HG02885 (cell line): Measurements from ENCODE around the gene DAB2IP.
"Not testable (repeated sequence)": the region's sequence is repeated elsewhere in the genome, so short reads cannot be mapped to it uniquely, and the experiment has no call there.

Experiments
- ATAC-seq: cut with Tn5 transposase; IDR thresholded peaks from one replicate; pipeline ENCODE4 v1.9.1; 2021; ENCODE audit warnings: mild to moderate bottlenecking; ENCODE audit not compliant: unreplicated experiment, poor library complexity

Gene DAB2IP

GRCh38 chr9:121641224-121641611 lies 10.2 kb upstream of the DAB2IP start:
- no peak for ATAC-seq

- no peak for ATAC-seq
Observed at GRCh38 chr9:121642758-121643157, 8.7 kb upstream of the DAB2IP start.

- no peak for ATAC-seq
Observed at GRCh38 chr9:121643473-121643872, 8.0 kb upstream of the DAB2IP start.

- ATAC-seq = not testable (repeated sequence)
Observed at GRCh38 chr9:121644040-121644439, 7.4 kb upstream of the DAB2IP start.

- no peak for ATAC-seq
Observed at GRCh38 chr9:121645003-121645402, 6.4 kb upstream of the DAB2IP start.

GRCh38 chr9:121645853-121646807 lies 5.3 kb upstream of the DAB2IP start:
- ATAC-seq = no peak

- ATAC-seq = no peak
Observed at GRCh38 chr9:121646992-121647391, 4.4 kb upstream of the DAB2IP start.

GRCh38 chr9:121648172-121648571 lies 3.3 kb upstream of the DAB2IP start:
- no peak for ATAC-seq

GRCh38 chr9:121648799-121649198 lies 2.6 kb upstream of the DAB2IP start:
- no peak for ATAC-seq

GRCh38 chr9:121649476-121650216 lies 1.8 kb upstream of the DAB2IP start:
- ATAC-seq = no peak

- no peak for ATAC-seq
Observed at GRCh38 chr9:121650217-121651007, 1.0 kb upstream of the DAB2IP start.

GRCh38 chr9:121651008-121651294 lies 483 bp upstream of the DAB2IP start:
- no peak for ATAC-seq

- ATAC-seq = no peak
Observed at GRCh38 chr9:121652021-121652837, 795 bp downstream of the DAB2IP start.

- no peak for ATAC-seq
Observed at GRCh38 chr9:121652838-121653231, 1.4 kb downstream of the DAB2IP start.

- ATAC-seq = no peak
Observed at GRCh38 chr9:121654499-121655140, 3.2 kb downstream of the DAB2IP start.

- no peak for ATAC-seq
Observed at GRCh38 chr9:121655231-121655755, 3.9 kb downstream of the DAB2IP start.

GRCh38 chr9:121656941-121657470 lies 5.6 kb downstream of the DAB2IP start:
- no peak for ATAC-seq

- no peak for ATAC-seq
Observed at GRCh38 chr9:121658166-121658565, 6.7 kb downstream of the DAB2IP start.

GRCh38 chr9:121658591-121658990 lies 7.2 kb downstream of the DAB2IP start:
- no peak for ATAC-seq
